GM21619 (cell line): Measurements from ENCODE around the gene MRGPRD.

Source experiments
- ATAC-seq: cut with Tn5 transposase; IDR thresholded peaks from one replicate; pipeline ENCODE4 v1.9.1; 2021; ENCODE audit not compliant: unreplicated experiment

The MRGPRD gene

DNA sequence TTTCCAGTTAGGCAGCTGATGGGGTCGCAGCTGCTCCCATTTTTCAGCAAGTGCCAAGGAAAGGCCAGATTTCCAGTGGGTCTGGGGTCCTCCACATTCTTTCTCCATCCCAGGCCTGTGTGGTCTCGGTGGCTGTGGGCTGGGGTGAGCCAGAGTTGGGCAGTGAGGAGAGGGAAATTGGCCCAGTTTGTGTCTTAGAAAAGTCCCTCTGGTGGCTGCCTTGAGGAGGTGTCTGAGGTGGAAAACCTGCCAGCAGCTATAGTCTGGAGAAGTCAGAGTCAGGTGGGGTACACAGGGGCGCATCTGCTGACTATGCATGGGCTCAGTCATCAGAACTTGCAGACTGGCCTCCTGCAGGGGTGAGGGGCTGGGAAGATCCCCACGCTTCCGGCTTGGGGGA is 30.5 kb downstream of the MRGPRD start:
- ATAC-seq, result no peak

DNA sequence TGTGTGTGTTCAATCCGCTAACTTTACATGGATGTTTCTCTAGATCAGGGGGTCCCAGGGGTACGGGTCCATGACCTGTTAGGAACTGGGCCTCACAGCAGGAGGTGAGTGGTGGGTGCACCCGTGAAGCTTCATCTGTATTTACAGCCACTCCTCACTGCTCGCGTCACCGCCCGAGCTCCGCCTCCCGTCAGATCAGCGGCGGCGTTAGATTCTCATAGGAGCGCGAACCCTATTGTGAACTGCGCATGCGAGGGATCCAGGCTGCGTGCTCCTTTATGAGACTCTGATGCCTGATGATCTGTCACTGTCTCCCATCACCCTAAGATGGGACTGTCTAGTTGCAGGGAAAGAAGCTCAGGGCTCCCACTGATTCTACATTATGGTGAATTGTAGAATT is 31.9 kb downstream of the MRGPRD start:
- no peak for ATAC-seq

DNA sequence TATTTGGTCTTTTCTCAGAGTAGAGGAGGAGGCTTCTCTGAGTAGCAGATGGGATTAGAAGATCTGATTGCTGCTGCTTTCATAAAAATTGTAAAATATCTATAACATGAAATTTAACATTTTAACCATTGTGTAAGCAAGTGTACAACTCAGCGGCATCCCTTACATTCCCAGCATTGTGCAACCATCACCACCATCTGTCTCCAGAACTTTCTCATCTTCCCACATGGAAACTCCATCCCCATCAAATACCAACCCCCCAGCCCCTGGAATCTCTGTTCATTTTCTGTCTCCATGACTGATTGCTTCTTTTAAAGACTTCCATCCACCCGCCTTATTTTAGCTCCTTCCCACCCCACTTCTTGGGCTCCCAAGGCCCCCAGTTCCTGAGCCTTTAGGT is 32.3 kb downstream of the MRGPRD start:
- ATAC-seq, result no peak

DNA sequence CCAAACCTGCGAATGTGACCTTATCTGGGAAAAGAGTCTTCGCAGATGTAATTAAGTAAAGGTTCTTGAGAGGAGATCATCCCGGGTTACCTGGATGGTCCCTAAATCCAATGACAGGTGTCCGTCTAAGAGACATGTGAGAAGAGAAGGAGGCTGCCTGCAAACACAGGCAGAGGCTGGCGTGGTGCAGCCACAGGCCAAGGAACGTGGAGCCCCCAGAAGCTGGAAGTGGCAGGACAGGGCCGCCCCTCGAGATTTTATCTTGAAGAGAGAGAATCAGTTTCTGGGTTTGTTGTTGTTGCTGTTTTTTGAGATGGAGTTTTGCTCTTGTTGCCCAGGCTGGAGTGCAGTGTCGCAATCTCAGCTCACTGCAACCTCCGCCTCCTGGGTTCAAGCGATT is 33.6 kb downstream of the MRGPRD start:
- no peak for ATAC-seq

DNA sequence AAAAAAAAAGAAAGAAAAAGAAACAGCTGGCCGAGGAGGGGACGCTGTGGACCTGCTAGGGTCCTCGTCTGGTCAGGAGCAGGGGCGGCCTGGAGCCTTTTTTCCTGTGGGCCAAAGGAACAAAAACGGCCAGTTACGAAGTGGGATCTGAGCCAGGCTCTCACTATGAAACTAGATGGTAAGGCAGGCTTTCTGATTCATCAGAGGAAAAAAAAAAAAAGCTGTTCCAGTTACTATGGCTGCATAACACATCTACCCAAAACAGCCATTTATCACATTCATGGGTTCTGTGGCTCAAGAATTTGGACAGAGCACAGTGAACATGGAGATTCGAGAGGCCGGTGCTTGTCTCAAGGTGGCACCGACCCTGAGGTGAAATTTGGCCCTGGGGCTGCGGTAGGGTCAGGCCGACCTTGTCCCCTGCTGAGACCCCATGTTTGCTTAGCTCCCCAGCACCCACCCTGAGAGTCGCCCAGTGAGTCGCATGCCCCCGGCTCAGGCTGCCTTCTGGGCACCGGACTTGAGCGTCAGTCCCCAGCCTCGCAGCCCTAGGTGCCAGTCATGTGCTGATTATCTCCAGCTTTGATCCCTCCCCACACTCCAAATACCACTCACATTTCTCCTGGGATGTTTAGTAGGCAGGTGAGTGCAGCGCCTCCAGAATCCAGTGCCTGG is 34.2 kb downstream of the MRGPRD start:
- no peak for ATAC-seq

DNA sequence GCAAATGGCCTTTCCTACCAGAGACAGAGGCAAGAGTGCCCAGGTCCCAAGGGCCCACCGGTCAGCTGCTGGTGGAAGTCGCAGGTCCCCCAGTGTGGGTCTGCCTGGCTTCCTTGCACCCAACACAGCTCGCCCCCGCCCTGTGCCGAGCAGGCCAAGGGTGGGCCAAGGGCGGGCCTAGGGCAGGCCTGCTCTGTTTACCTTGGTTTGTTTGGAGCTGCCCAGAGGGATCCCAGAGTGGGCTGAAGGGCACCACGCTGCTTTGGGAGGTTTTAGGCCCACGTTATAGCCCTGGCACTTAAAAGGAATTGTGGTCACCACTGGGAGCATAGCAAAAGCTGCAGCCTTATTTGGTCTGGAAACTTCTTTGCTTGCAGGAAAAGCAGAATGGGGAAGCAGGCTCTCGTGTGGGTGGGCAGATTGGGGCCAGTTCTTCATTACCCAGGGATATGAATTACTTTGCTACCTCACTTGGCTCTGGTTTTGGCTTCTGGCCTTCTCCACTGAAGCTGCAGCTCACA is 38.0 kb downstream of the MRGPRD start:
- no peak for ATAC-seq

DNA sequence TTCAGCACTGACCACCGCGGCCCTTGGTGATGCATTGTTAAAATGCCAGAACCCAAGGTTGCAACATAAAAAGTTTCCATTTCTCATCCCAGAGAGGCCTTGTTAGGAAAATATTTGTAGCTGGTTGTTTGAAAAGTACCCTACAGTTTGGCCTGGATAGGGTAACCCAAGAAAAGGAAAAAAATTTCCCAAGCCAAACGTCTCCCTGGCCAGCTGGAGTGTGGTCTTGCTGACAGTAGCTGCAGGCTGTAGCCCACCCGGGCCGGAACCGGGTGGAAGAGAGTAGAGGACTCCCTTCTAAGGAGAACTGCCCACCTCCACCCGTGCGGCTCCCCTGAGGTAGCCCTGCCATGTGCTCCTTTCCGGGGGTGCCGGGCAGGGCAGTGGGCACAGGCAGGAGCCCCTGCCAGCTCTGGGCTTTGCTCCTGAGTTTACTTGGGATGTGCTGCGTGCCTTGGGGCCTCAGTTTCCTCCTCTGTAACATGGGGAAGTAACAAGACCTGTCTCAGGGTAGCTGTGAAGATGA is 38.6 kb downstream of the MRGPRD start:
- no peak for ATAC-seq

DNA sequence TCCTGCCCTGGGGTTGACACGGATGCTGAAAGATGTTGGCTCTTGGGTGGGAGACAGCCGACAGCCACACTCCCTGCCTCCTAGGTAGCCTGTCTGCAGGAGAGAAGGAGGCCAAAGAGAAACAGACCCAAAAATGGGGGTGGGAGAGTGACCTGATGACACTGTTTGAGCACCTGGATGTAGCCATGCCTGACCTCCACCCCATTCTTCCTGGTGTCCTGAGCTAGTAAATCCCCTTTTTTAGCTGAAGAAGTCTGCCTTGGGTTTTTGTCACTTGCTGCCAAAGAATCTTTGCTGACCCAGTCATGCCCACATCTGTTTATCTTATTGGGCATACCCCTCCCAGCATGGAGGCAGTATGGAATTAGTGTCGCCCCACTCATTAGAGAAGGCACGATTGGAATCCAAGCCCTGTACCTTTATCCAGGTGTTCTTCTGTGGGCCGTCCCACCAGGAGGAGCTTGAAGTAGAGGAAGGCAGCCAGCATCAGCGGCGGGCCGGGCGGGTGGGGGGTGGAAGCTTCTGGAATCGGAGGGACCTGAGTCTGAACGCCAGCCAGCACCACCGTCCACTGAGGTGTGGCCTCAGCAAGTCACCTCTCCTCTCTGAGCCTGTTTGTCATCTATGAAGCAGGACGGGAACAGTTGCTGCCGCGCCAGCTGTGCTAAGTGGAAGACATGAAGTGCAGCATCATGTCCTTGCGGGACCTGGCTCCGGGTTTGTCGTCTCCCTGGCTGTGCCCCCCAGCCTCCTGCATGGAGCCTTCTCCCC is 39.3 kb downstream of the MRGPRD start:
- ATAC-seq, result no peak

DNA sequence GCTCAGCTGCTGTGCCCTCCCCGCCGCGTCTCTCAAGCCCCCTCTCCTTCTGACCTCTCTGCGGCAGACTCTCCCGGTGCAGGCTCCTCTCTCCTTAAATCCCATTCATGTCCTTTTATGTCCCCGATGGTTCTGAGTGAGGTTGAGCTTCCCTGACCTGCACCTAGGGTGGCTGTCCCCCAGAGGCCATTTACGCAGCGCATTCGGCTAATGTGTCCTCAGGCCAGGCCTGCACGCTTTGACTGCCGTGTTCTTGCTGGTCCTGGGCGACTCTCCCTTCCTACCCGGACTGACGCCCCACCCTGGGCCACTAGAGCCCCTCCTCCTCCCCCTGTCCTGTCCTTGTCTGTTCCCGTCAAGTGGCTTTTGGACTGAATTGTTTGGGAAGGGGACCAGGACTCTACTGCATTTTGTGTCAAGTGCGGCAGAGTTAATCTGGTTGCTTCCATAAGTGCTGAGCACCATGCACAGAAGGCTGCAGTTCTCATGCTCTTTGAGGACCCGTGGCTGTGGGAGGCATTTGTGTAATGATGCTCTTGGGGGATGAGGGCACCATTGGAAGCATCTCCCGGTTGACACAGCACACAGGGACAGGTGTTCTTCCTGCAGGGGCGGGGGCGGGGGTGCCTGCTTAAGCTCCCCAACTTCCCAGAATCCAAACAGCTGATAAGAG is 40.0 kb downstream of the MRGPRD start:
- ATAC-seq, result no peak

DNA sequence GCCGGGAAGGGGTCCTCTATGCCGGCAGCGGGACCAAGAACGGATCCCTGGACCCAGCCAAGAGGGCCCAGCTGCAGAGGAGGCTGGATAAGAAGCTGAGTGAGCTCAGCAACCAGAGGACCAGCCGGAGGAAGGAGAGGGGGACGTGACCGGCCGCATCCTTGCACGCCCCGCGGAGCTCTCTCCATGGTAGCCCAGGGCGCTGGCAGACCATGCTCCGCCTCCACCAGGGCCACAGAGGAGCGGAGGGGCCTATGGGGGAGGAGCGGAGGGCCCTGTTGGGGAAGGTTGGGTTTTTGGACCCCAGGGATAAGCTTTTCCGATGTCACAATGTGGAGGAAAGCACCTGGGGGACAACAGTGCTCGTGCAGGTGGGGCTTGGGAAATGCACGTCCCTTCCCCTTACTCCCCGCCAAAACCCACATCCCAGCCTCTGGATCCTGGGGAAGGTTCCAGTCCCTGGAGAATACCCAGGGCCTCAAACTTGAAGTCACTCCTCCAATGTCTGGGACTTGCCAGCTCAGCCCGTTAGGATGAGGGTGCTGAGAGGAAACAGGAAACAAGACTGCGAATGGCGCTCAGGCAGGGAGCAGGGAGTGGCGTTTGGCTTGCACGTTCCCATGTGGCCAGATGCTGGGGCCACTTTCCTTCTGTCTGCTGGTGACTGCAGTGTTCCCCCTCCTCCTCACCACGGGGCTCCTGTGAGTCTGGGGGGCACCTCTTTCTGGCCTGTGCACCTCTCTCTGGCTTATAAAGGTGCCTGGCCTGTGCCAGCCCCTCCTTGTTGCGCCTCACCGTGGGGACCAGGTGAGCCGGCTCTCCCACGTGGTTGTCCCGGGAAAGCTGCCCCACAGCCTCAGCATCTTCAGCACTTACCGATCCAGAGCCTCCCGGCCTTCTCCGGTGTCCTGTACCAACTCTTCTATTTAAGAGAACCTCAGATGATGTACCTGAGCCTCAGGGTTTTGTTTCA is 40.9 kb downstream of the MRGPRD start:
- ATAC-seq, result no peak

DNA sequence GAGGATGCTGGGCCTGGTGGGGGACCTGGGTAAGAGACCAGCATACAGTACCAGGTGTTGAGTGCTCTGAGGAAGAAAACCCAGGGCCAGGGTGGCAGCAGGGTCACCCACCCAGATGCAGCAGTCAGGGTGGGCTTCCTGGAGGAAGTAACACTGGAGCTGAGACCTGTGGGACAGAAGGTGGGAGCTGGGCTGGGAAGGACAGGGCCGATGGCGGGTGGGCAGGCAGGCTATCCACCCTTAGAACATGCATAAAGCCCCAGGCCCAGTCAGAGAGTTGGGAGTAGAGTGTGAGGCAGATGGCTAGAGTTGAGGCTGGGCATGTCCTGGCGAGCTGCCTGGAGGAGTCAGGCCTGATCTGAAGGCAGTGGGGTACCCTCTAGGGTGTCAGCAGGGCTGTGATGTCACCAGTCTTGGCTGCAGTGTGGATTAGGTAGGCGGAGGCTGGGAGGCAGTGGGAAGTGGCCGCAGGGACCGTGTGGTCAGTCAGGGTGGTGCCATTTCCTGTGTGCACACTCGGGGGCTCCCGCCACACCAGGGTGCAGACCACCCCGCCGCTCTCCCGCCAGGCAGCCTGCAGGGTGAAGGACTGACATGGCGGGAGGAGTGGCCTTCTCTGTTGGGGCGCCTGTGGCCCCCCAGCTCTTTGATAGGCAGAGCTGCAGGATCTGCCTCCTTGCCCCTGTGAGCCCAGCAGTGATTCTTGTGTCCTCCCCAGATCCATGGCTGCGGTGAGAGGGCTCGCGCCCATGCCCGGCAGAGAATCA is 41.8 kb downstream of the MRGPRD start:
- no peak for ATAC-seq

DNA sequence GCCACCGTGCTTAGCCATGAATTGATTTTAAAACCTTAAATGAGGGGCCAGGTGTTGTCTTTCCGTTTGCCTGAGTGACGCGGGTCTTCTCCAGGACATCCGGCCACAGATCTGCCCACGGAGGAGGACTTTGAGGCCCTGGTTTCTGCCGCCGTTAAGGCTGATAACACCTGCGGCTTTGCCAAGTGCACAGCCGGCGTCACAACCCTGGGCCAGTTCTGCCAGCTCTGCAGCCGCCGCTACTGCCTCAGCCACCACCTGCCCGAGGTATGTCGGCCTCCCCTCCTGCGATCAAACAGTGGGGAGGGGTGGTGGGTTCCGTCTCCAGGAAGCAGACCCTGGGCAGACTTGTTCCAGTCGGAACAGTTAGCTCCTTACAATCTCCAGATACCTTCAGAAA is 42.7 kb downstream of the MRGPRD start:
- ATAC-seq, result no peak

DNA sequence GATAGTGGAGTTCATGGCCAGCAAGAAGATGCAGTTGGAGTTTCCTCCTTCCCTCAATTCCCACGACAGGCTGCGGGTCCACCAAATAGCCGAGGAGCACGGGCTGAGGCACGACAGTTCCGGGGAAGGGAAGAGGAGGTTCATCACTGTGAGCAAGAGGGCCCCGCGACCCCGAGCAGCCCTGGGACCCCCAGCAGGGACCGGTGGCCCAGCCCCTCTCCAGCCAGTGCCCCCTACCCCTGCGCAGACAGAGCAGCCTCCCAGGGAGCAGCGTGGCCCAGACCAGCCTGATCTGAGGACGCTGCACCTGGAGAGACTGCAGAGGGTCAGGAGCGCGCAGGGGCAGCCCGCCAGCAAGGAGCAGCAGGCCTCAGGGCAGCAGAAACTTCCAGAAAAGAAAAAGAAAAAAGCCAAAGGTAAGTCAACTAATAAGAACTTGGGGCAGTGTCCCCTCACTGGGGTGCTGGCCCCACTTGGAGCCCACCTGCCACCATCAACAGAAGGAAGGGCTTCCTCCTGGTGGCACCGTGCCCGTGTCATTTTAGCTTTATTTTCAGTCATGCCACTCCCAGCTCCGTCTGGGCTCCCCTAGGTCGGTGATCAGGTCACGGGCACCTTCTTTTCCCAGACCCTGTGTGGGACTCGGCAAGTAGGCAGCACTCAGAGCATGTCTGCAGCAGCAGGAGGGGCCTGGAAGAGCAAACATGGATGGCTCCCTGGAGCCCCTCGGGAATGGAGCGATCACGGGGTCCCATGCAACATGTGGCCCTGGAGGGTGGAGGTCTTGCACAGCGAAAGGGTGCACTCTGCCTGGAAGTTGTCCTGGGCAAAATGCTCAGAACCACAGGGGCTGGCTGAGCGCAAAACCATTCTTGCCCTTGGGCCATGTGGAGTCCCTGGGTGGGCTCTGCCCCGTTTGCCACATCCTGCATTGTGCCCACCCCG is 43.8 kb downstream of the MRGPRD start:
- ATAC-seq, result no peak

DNA sequence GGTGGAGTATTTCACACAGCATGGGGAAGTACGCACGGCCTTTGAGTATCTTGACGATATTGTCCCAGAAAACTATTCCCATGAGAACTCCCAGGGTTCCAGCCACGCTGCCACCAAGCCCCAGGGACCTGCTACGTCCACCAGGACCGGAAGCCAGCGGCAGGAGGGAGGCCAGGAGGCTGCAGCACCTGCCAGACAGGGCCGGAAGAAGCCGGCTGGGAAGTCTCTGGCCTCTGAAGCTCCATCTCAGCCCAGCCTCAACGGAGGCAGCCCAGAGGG is 44.5 kb downstream of the MRGPRD start:
- no peak for ATAC-seq

DNA sequence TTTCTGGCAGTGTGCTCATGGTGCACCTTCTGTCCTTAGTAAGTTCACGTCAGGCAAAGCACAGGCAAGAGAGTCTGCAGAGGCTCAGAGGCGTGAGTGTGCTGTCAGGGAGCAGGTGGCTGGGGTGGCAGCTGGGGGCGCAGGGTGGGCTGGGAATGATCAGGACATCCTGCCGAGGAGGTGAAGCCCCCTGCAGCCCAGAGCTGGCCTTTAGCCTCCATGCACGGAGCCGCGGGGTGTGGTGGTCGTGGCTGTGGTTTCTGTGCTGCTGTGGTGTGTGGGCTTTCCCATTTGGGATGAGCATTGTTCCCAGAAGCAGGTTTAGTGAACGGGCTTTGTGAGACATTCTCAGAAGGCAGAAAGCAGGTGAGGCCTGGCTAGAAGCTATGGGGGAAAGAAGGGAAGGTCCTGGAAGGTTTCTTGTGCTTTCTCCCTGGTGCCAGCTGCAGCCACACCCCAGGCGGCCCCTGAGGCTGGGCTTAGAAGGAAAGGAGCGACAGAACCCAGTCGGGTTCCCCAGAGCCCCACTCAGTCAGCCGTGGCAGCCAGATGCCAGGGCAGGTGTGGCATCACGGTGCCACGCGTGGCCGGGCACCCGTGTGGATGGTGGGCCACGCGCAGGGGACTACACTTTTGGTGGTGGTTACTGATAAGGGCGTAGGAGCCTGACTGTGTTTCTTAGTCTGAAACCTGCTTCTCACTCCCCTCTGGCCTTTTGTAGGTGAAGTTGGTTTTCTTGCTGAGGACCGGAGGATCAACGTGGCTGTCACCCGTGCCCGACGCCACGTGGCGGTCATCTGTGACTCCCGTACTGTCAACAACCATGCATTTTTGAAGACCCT is 45.0 kb downstream of the MRGPRD start:
- no peak for ATAC-seq

DNA sequence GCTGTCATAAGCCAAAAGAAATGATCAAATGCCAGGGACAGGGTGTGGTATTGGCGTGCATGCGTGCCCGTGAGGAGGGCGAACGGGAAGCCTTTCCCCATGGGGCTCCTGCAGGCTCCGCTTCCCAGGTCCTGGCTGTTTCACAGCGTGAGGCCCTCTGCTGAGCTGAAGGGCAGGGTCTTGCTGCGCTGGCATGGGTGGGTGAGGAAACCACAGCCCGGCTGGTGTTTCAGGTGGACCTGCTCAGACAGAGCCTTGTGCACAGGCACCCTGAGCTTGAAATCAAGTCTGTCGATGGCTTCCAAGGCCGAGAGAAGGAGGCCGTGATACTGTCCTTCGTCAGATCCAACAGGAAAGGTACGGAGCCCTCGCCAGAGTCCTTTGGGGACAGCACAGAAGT is 45.7 kb downstream of the MRGPRD start:
- no peak for ATAC-seq

DNA sequence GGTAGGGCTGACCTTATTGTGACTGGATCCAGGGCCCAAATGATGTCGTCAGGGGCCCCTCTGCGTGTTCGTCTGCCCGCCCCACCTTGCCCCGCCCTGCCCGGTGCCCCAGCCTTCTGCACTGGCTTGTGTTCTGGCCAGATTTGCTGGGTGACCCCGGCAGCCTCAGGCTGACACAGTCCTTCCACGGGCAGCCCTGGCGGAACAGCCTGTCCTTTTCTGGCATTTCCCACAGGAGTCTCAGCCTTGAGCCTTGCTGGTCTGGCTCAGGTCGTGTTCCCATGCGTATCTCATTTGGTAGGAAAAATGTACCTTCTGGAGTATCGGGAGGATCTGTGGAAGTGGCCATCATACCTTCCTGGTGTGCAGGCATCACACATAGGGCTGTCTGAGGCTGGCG is 46.1 kb downstream of the MRGPRD start:
- ATAC-seq, result no peak

DNA sequence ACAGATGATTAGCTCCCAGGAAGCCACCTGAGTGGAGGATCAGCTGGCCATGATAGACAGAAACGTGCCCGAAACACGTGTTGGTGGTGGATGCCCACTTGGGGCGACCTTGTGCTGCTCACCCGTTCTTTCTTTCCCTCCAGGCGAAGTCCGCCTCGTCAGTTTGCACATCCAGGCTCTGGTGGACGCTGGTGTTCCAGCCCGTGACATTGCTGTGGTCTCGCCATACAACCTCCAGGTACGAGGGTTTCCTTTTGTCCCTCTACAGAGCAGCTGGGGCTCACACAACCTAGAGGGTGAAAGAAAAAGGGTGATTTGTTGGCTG is 46.5 kb downstream of the MRGPRD start:
- ATAC-seq, result no peak
